DMS153 treated with DMSO at 0.1 percent for 48 hours (cell line): Measurements from ENCODE around the gene ATP1B4.
A peak's percentile ranks its signal among the peaks of the same experiment; 100 is the strongest.
"Not testable (repeated sequence)": the region's sequence is repeated elsewhere in the genome, so short reads cannot be mapped to it uniquely, and the experiment has no call there.

ENCODE experiments used
- DNase-seq: peaks from one replicate; lab custom pipeline; 2025; ENCODE audit not compliant: unreplicated experiment; lab: John Stamatoyannopoulos, UW

ATP1B4 gene

GRCh38 chrX:120361764-120362305, at the start of gene ATP1B4:
TSS of gene ATP1B4 (plus strand) at chrX:120362089. CDS start at chrX:120362169, 80 bp downstream.
- DNase-seq, result no peak

GRCh38 chrX:120315776-120316175, 46.1 kb upstream of the ATP1B4 start:
- DNase-seq, result no peak

- DNase-seq, result no peak
These were observed 45.2 kb upstream of the ATP1B4 start for GRCh38 chrX:120316587-120317283.

- no peak for DNase-seq
These were observed 43.5 kb upstream of the ATP1B4 start for GRCh38 chrX:120318411-120318810.

GRCh38 chrX:120321520-120322281, 40.2 kb upstream of the ATP1B4 start:
- no peak for DNase-seq

GRCh38 chrX:120331116-120331515, 30.8 kb upstream of the ATP1B4 start:
- DNase-seq, result no peak

- no peak for DNase-seq
These were observed 29.5 kb upstream of the ATP1B4 start for GRCh38 chrX:120332394-120332793.

- no peak for DNase-seq
These were observed 27.7 kb upstream of the ATP1B4 start for GRCh38 chrX:120334151-120334550.

- DNase-seq, result no peak
These were observed 27.3 kb upstream of the ATP1B4 start for GRCh38 chrX:120334603-120335002.

- no peak for DNase-seq
These were observed 26.6 kb upstream of the ATP1B4 start for GRCh38 chrX:120335289-120335688.

- no peak for DNase-seq
These were observed 25.0 kb upstream of the ATP1B4 start for GRCh38 chrX:120336899-120337298.

- DNase-seq, result not testable (repeated sequence)
These were observed 17.3 kb upstream of the ATP1B4 start for GRCh38 chrX:120344566-120344965.

GRCh38 chrX:120350450-120351138, 11.3 kb upstream of the ATP1B4 start:
- DNase-seq, result no peak

- no peak for DNase-seq
These were observed 5.8 kb upstream of the ATP1B4 start for GRCh38 chrX:120356084-120356483.

GRCh38 chrX:120357186-120357585, 4.7 kb upstream of the ATP1B4 start:
- no peak for DNase-seq

GRCh38 chrX:120358737-120359456, 3.0 kb upstream of the ATP1B4 start:
- no peak for DNase-seq

GRCh38 chrX:120365320-120365719, 3.4 kb downstream of the ATP1B4 start:
- peak; percentile 4 for DNase-seq

- DNase-seq, result no peak
These were observed 4.1 kb downstream of the ATP1B4 start for GRCh38 chrX:120365968-120366367.

GRCh38 chrX:120366794-120367193, 4.9 kb downstream of the ATP1B4 start:
- no peak for DNase-seq

GRCh38 chrX:120367402-120368109, 5.7 kb downstream of the ATP1B4 start:
- no peak for DNase-seq
